Activated naive CD4-positive, alpha-beta T cell treated with anti-CD3 and anti-CD28 coated beads, Interleukin-2, amount 50 U/mL, for 24 hours (primary cell): Measurements from ENCODE around the gene NIFK.

Source experiments
- H3K27ac Mint-ChIP-seq: one replicate; pipeline ENCODE4 v1.8.0; 2021; ENCODE audit warnings: mild to moderate bottlenecking, mixed read lengths
- H3K27me3 Mint-ChIP-seq: one replicate; pipeline ENCODE4 v1.8.0; 2021; ENCODE audit warnings: mixed read lengths
- H3K36me3 Mint-ChIP-seq: one replicate; pipeline ENCODE4 v1.8.0; 2021; ENCODE audit warnings: mixed read lengths
- H3K4me1 Mint-ChIP-seq: one replicate; pipeline ENCODE4 v1.8.0; 2021; ENCODE audit warnings: mixed read lengths
- H3K4me3 Mint-ChIP-seq: one replicate; pipeline ENCODE4 v1.8.0; 2021; ENCODE audit warnings: mild to moderate bottlenecking, mixed read lengths
- H3K9me3 Mint-ChIP-seq: one replicate; pipeline ENCODE4 v1.8.0; 2021; ENCODE audit warnings: mixed read lengths

NIFK gene

GRCh38 chr2:121688820-121689219 is 47.9 kb downstream of the NIFK start:
- no peak overlapping the region for H3K27ac Mint-ChIP-seq

GRCh38 chr2:121686902-121687301 is 49.8 kb downstream of the NIFK start:
- H3K9me3 Mint-ChIP-seq: peaks cover 5% of the 10 kb centered on the region
- H3K4me3 Mint-ChIP-seq: no peak overlapping the region
- no peaks in the 10 kb centered on the region for H3K27me3 Mint-ChIP-seq
- H3K27ac Mint-ChIP-seq: no peak overlapping the region
- H3K36me3 Mint-ChIP-seq: peaks cover 7% of the 10 kb centered on the region
- no peaks in the 10 kb centered on the region for H3K4me1 Mint-ChIP-seq

More at GRCh38 chr2:121688820-121689219, 47.9 kb downstream of the NIFK start:
- Mint-ChIP-seq H3K9me3 (no peaks in the 10 kb centered on the region), H3K27me3 (no peaks in the 10 kb centered on the region), H3K36me3 (peaks cover 3% of the 10 kb centered on the region), H3K4me3 (no peak overlapping the region), H3K4me1 (no peaks in the 10 kb centered on the region)

- Mint-ChIP-seq H3K4me1 (no peaks in the 10 kb centered on the region), H3K4me3 (no peak overlapping the region), H3K36me3 (peaks cover 7% of the 10 kb centered on the region), H3K27me3 (no peaks in the 10 kb centered on the region), H3K27ac (no peak overlapping the region), H3K9me3 (peaks cover 5% of the 10 kb centered on the region)
Observed at GRCh38 chr2:121686218-121686617, 50.5 kb downstream of the NIFK start.

GRCh38 chr2:121682396-121683298 is 54.0 kb downstream of the NIFK start:
- Mint-ChIP-seq H3K9me3 (peaks cover 16% of the 10 kb centered on the region), H3K27me3 (peaks cover 2% of the 10 kb centered on the region), H3K36me3 (peaks cover 8% of the 10 kb centered on the region), H3K4me1 (no peaks in the 10 kb centered on the region), H3K4me3 (no peak overlapping the region), H3K27ac (no peak overlapping the region)

GRCh38 chr2:121677855-121678254 is 58.8 kb downstream of the NIFK start:
- Mint-ChIP-seq H3K4me3 (no peak overlapping the region), H3K27me3 (peaks cover 2% of the 10 kb centered on the region), H3K9me3 (peaks cover 20% of the 10 kb centered on the region), H3K27ac (no peak overlapping the region), H3K36me3 (peaks cover 8% of the 10 kb centered on the region), H3K4me1 (no peaks in the 10 kb centered on the region)
